OCI-LY7 (cell line): ENCODE data around the gene MGST2. TPM values are rescaled to one million over a fixed set of nuclear protein-coding genes. Genes with fewer than 3 reads are reported as not detected.

ENCODE experiments used
- BruUV-seq: library from RNA; stranded (reverse); fragments of 400-500 nt; replicated peaks from 2 replicates; lab custom pipeline; 2021; lab: Mats Ljungman, UMichigan
- CTCF ChIA-PET: fragments of 300-600 bp; sonication (Branson Sonifier 250); formaldehyde crosslinking; loops from one replicate; lab custom pipeline; 2022; ENCODE audit warnings: antibody characterized with exemption; ENCODE audit not compliant: unreplicated experiment; lab: Charles Lee
- POLR2A ChIA-PET: fragments of 300-600 bp; sonication (Branson Sonifier 250); formaldehyde crosslinking; loops from one replicate; lab custom pipeline; 2022; ENCODE audit warnings: antibody characterized with exemption; lab: Charles Lee
- DNase-seq: peaks from one replicate; pipeline ENCODE4 v3.0.0-alpha.2; 2015; ENCODE audit warnings: low spot score
- H2AFZ ChIP-seq: fragments of 200-600 bp; sonication (generic), shearing (Covaris generic); 2 replicates; pipeline ENCODE4 v1.6.1; 2014; ENCODE audit warnings: mild to moderate bottlenecking, antibody characterized with exemption, low read length, moderate library complexity
- H3K27ac ChIP-seq: fragments of 200-600 bp; sonication (generic); 2 replicates; pipeline ENCODE4 v1.5.1; 2014; ENCODE audit warnings: mixed run types, low read depth, mild to moderate bottlenecking, moderate library complexity, low read length, inconsistent platforms; ENCODE audit not compliant: poor library complexity, severe bottlenecking
- H3K36me3 ChIP-seq: fragments of 200-600 bp; sonication (generic); 2 replicates; pipeline ENCODE4 v1.6.1; 2014; ENCODE audit warnings: mild to moderate bottlenecking, antibody characterized with exemption, low read length, moderate library complexity, mixed read lengths; ENCODE audit not compliant: insufficient read depth
- H3K4me1 ChIP-seq: fragments of 200-600 bp; sonication (generic); 2 replicates; pipeline ENCODE4 v1.5.1; 2014; ENCODE audit warnings: mild to moderate bottlenecking, low read length; ENCODE audit not compliant: insufficient read depth, poor library complexity, severe bottlenecking
- H3K4me2 ChIP-seq: fragments of 200-600 bp; sonication (generic); 2 replicates; pipeline ENCODE4 v1.6.1; 2014; ENCODE audit warnings: mild to moderate bottlenecking, low read length
- H3K4me3 ChIP-seq: fragments of 200-600 bp; sonication (generic); 2 replicates; pipeline ENCODE4 v1.5.1; 2014; ENCODE audit warnings: mild to moderate bottlenecking, low read depth, low read length; ENCODE audit not compliant: poor library complexity, severe bottlenecking
- H3K79me2 ChIP-seq: fragments of 200-600 bp; sonication (generic); 2 replicates; pipeline ENCODE4 v1.6.1; 2016; ENCODE audit warnings: low read depth, mild to moderate bottlenecking, low read length, moderate library complexity, mixed read lengths; ENCODE audit not compliant: insufficient read depth
- H3K9me2 ChIP-seq: fragments of 200-600 bp; sonication (generic); 2 replicates; pipeline ENCODE4 v1.6.1; 2016; ENCODE audit warnings: mild to moderate bottlenecking, low read length, mixed read lengths; ENCODE audit not compliant: insufficient read depth
- H3K9me3 ChIP-seq: fragments of 200-600 bp; sonication (generic); 2 replicates; pipeline ENCODE4 v1.6.1; 2014; ENCODE audit warnings: mild to moderate bottlenecking, mixed run types, low read length, mixed read lengths
- H4K20me1 ChIP-seq: fragments of 200-600 bp; sonication (generic); 2 replicates; pipeline ENCODE4 v1.6.1; 2014; ENCODE audit warnings: mild to moderate bottlenecking, antibody characterized with exemption, low read length, moderate library complexity, mixed read lengths; ENCODE audit not compliant: insufficient read depth
- CTCF ChIP-seq: fragments of 200-600 bp; sonication (generic); conservative IDR thresholded peaks from 2 replicates; pipeline ENCODE4 v1.5.1; 2014; ENCODE audit warnings: mild to moderate bottlenecking, antibody characterized with exemption, low read length, moderate library complexity, mixed read lengths
- EZH2phosphoT487 ChIP-seq: fragments of 200-600 bp; sonication (generic); IDR thresholded peaks from 2 replicates; pipeline ENCODE4 v1.6.1; 2018; ENCODE audit warnings: low read depth, borderline replicate concordance, mild to moderate bottlenecking, mixed run types, antibody characterized with exemption, low read length, moderate library complexity, mixed read lengths
- intact Hi-C: fragments of 100-400 bp; cut with micrococcal nuclease; formaldehyde crosslinking; loops from one replicate; pipeline ENCODE4 v1.10.0; 2022; ENCODE audit not compliant: unreplicated experiment
- total RNA-seq, 2 experiments: library from RNA; depleted of rRNA in 1 of 2; stranded (reverse); fragments of >200 nt in 1 of 2; shearing (Covaris generic) in 1 of 2; gene quantifications; 2 replicates each; pipeline ENCODE4 v1.2.3, GENCODE V29; 2014 to 2022

The MGST2 gene
- total RNA-seq, 2 experiments from 2014 or later: 4.7 to 11.7 TPM

DNA sequence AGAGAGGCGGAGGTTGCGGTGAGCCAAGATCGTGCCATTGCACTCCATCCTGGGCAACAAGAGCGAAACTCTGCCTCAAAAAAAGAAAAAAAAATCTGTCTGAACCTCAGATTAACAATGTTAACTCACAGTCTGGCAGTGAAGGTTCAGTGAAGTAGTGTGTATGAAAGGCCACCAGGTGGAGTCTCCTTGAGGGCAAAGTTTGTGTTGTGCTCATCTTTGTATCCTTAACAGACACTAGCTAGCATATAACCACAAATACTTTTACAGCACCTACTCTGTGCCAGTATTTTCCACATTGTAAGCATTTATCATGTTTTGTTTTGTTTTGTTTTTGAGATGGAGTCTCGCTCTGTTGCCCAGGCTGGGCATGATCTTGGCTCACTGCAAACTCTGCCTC lies 46.0 kb upstream of the MGST2 start:
- intact Hi-C loops: no loop called here
- ChIA-PET CTCF (no interaction called here), POLR2A (no interaction called here)
- TF ChIP-seq EZH2phosphoT487: no peak
- peak; percentile 73 for TF ChIP-seq CTCF
- H4K20me1 ChIP-seq: no peaks in the 10 kb centered on the region
- H3K4me3 ChIP-seq: no peak overlapping the region
- no peaks in the 10 kb centered on the region for H3K36me3 ChIP-seq
- DNase-seq: peak; percentile 44
- H2AFZ ChIP-seq: no peak overlapping the region
- H3K79me2 ChIP-seq: no peaks in the 10 kb centered on the region
- H3K4me1 ChIP-seq: no peaks in the 10 kb centered on the region
- no TSS peak for BruUV-seq
- no peaks in the 10 kb centered on the region for H3K9me2 ChIP-seq
- no peaks in the 10 kb centered on the region for H3K9me3 ChIP-seq
- H3K4me2 ChIP-seq: no peak overlapping the region
- no peak overlapping the region for H3K27ac ChIP-seq

DNA sequence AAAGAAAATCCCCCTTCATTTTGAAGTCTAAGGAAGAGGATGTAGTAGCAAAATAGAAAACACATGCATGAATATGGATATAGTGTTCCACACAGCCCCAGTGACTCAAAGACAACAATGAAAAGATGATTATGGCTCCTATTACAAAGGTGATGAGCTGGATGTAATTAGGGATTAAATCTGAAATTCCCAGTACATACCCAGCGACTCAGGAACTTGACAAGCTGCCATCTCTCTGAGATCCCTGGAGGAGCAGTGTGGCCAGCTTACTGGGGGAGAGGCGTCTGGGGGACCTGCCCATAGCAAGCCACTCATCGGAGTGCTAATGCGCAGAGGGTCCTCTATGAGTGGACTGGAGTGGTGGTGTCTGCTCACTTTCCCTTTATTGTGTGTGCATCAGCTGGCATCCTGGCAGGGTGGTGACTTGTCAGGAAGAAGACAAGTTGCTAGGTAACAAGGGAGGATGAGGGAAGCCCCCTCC lies 42.7 kb upstream of the MGST2 start:
- Histone ChIP-seq H4K20me1 (no peaks in the 10 kb centered on the region), H3K4me2 (no peak overlapping the region), H3K9me3 (no peaks in the 10 kb centered on the region), H3K4me1 (no peaks in the 10 kb centered on the region), H2AFZ (no peak overlapping the region), H3K36me3 (no peaks in the 10 kb centered on the region), H3K27ac (no peak overlapping the region), H3K4me3 (no peak overlapping the region), H3K79me2 (no peaks in the 10 kb centered on the region), H3K9me2 (no peaks in the 10 kb centered on the region)
- intact Hi-C loops: no loop called here
- no peak for TF ChIP-seq EZH2phosphoT487
- TF ChIP-seq CTCF: no peak
- no peak for DNase-seq
- ChIA-PET CTCF (no interaction called here), POLR2A (interaction anchor here (0.7 kb wide), 1 partner anchor 52 kb away, joined by 3 read pairs; no protein-coding TSS in a partner anchor)
- BruUV-seq: no TSS peak

- H4K20me1 ChIP-seq: no peaks in the 10 kb centered on the region
- TF ChIP-seq EZH2phosphoT487 (no peak), CTCF (no peak)
- no peak overlapping the region for H3K27ac ChIP-seq
- ChIA-PET CTCF (no interaction called here), POLR2A (interaction anchor here (0.6 kb wide), 1 partner anchor 489 kb away, joined by 3 read pairs; no protein-coding TSS in a partner anchor)
- no peak overlapping the region for H3K4me3 ChIP-seq
- H3K4me2 ChIP-seq: no peak overlapping the region
- no peaks in the 10 kb centered on the region for H3K4me1 ChIP-seq
- no peak for DNase-seq
- intact Hi-C loops: no loop called here
- H3K36me3 ChIP-seq: no peaks in the 10 kb centered on the region
- H3K9me3 ChIP-seq: no peaks in the 10 kb centered on the region
- no peaks in the 10 kb centered on the region for H3K79me2 ChIP-seq
- H3K9me2 ChIP-seq: no peaks in the 10 kb centered on the region
- H2AFZ ChIP-seq: no peak overlapping the region
- BruUV-seq: no TSS peak
These were observed 41.1 kb upstream of the MGST2 start for GRCh38 chr4:139624441-139625092.
